Stimulated activated CD8-positive, alpha-beta memory T cell treated with anti-CD3 and anti-CD28 coated beads, Interleukin-7, amount 100 ng/mL, for 4 hours (primary cell): ENCODE results near the gene CHCHD3.

Source experiments
- DNase-seq, 2 donors: peaks; one replicate each; pipeline ENCODE4 v3.0.0-alpha.2; 2020; ENCODE audit warnings: low read depth in 2 of 2

Gene CHCHD3

GRCh38 chr7:132817949-132818348 lies 263.9 kb downstream of the CHCHD3 start:
- no peak for DNase-seq

DNA sequence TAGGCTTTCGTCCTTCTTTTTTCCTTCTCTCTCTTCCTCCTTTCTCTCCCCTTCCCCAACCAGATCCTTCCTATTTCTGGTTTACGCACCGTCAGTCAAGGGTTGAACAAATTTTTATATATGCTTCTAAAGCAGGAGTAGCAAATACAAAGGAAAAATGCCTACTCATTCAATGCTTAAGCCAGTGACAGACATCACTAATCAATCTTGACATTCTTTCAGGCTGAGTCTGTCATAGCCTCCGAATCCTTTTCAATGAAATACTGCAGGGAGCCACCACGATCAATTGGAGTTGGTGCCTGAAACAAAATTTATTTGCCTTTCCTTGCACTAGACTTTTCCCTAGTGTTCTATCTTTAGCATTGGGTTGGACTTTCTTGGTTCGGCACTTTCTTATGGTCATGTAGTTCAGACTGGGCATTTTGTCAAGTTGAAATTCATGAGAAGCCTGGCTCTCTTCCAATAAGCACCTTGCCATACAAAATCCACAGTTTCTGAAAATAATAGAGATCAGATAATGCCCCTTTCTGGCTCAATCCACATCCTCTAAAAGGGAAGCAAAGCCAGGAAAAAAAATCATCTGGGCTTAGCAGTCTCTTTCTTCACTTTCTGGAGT lies 266.1 kb downstream of the CHCHD3 start:
- DNase-seq = no peak

- DNase-seq = no peak
Observed at GRCh38 chr7:132815130-132815529, 266.8 kb downstream of the CHCHD3 start.

- DNase-seq = no peak
Observed at GRCh38 chr7:132810561-132810960, 271.3 kb downstream of the CHCHD3 start.

DNA sequence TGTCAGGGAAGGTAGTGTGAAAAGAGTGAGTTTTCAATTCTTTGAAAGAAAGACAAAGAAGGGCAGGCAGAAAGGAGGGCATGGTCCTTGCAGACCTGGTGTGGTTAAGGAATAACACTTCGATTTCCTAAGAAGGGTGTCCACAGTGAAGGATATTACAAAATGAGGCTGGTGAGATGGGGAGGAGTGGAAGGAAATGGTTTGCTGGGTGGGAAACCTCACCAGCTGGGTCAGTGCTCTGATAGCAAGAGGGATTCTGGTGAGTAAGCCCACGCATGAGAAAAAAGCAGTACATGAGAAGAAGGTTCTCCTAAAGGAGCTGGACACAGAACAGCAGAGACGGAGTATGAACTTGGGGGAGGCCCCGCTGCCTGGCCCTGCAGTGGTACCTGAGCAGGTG lies 275.1 kb downstream of the CHCHD3 start:
- DNase-seq = no peak

DNA sequence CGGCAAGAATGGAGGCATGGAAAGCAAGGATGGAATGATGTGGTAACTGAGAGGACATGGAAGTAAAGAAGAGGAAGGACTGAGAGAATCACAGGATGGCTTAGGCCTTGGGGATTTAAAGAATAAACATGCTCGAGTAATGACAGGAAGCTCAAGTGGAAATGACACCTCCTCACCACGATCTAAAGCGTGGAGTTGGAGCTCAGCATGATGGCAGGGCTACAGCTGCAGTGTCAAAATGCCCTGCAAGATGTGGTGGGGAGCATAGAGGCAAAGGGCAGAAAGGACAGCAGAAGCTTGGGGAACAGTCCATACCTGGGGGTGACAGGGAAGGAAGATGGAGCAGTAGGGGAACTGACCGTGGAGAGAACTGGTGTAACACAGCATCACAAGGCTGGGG lies 276.1 kb downstream of the CHCHD3 start:
- DNase-seq = no peak

DNA sequence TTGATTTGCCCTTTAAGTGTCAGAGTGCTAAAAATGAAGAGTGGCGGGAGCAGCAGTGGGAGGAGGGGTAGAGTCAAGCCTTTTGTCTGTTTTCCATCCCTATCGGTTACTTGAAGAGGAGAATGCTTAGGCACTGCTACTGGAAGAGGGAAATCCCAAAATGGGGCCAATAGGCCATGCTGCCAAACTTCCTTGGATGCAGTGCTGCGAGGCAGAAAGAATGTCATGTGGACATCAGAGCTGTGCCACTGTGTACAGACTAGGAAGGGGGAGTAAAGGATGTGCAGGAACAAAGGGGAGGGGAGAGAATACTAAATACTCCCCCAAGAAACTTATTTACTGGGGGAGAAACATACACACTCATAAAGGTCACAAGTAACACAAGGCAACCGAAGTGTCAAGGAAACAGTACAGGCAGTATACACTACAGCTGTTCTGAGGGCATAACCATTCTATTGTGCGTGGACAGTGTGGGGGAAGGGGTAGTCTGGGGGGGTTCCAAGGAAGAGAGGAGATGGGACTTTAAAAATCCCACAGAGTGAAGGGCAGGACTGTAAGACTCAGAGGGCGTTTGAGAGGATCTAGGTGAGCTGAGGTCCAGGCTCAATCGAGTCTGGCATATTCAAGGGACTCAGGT lies 276.9 kb downstream of the CHCHD3 start:
- DNase-seq = no peak

- DNase-seq = no peak
Observed at GRCh38 chr7:132800522-132800921, 281.4 kb downstream of the CHCHD3 start.

GRCh38 chr7:132799081-132799413 lies 282.8 kb downstream of the CHCHD3 start:
- DNase-seq = no peak

- DNase-seq = no peak
Observed at GRCh38 chr7:132797152-132797551, 284.7 kb downstream of the CHCHD3 start.

- DNase-seq = no peak
Observed at GRCh38 chr7:132793474-132793873, 288.4 kb downstream of the CHCHD3 start.

DNA sequence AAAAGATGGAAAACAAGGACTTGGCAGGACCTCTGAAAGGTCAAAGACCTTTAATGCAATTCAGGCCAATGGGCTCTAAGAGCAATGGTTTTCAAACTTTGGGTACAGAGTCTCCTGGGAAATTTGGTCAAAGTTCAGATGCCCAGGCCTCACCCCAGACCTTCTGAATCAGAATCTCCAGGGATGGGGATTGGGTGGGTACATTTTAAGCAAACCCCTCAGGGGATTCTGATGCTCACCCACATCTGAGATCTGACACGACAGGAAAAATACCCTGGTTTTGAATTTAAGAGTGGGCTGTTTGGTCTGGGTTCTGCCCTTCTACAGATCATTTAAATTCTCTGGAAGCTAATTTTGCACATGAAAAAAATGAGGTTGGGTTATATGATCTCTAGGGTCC lies 290.9 kb downstream of the CHCHD3 start:
- DNase-seq = no peak

GRCh38 chr7:132790104-132790503 lies 291.8 kb downstream of the CHCHD3 start:
- DNase-seq = no peak

DNA sequence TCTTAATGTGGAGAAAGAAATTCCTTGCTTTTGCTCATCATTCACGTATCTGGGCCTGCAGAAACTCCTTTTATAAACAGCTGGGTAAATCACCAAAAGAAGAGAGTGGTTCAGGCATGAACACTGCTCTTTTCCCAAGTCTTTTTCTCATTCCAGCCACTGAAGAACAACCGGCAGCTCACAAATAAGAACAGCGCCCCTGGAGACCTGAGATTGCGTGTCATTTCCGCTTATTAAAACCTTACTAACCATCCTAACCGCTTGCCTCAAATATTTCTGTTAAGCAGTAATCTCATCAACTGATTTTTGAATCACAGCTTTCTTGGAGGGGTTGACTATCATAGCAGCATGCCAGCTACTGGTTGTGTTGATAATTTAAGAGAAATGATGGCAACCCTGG lies 292.6 kb downstream of the CHCHD3 start:
- DNase-seq = no peak

DNA sequence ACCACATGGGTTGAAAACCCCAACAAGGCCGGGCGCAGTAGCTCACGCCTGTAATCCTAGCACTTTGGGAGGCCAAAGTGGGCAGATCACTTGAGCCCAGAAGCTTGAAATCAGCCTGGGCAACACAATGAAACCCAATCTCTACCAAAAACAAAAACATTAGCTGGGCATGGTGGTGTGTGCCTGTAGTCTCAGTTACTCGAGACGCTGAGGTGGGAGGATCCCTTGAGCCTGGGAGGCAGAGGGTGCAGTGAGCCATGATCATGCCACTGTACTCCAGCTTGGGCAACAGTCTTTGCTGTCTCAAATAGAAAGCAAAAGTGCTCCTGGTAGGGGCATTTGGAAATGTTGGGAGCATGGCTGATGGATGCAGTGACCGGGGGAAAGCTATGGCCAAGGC lies 296.0 kb downstream of the CHCHD3 start:
- DNase-seq = no peak

GRCh38 chr7:132784406-132784805 lies 297.5 kb downstream of the CHCHD3 start:
- no peak for DNase-seq

DNA sequence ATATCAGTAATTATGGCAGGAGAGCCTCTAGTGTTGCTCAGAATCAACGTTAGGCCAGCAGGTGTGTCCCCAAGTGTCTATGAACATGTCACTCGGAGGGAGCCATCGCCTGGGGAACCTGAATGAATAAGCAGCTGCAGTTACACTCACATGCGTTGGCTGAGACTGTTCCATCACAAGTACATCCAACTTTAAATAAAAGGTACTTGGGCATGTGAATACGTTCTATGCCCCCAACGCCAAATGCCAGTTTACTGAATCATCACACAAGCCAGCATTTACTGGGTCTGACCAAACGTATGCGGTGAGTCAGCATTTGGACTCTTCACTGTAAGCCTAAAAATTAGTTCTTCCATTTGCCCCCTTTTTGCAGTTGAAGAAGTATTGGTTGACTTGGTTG lies 298.1 kb downstream of the CHCHD3 start:
- DNase-seq = no peak

DNA sequence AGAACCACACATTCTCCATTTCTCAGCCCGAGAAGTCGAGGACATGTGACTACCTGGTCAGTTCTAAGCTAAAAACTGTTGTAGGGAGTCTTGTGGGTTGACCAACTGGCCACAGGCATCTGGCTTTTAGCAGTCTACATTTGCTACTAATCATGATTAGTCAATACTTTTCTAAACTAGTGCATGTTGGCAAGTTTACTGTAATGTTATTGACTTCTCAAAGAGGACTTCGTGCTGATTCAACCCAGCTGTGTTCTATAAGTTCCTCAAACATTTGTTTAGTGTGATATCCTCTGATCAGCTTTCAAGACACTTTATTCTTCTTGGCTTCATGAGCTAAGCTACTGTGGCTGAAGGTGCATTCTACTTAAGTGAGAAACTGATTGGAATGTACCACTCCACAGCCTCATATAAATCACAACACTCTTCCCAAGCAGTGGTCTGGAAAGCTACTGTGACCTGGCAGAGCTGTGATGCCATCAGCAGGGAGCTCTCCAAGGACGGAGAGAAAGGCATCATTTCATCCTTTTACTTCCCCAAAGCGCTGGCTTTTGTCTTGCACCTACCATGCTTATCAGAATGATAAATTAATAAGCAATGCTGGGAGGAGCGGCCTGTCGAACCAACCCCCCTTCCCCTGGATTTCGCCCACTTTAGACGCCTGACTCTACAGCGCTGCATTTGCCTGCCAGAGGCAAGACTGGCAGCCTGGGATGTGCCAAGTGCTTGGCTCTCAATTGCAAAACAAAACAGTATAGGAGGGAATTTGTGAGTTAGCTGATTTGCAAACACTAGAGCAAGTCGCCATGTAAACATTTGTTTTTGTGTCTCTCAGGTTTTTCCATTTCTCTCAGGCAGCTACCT lies 298.9 kb downstream of the CHCHD3 start:
- no peak for DNase-seq

DNA sequence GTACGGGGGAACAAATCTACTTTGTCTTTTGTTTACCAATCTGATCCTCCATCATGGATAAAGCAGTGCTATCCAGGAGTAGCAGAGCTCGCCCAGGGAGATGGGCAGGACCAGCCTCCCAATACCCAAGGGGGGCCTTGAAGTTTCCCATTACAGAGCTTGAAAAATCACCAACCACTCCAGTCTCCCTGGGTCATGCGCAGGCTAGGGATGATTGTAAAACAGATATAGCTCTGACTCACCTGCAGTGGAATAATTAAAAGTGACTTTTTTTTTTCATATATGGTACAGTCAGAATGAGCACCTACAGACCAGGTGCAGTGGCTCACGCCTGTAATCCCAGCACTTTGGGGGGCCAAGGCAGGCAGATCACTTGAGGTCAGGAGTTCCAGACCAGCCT lies 301.1 kb downstream of the CHCHD3 start:
- DNase-seq = no peak

GRCh38 chr7:132779164-132779563 lies 302.7 kb downstream of the CHCHD3 start:
- DNase-seq = no peak

DNA sequence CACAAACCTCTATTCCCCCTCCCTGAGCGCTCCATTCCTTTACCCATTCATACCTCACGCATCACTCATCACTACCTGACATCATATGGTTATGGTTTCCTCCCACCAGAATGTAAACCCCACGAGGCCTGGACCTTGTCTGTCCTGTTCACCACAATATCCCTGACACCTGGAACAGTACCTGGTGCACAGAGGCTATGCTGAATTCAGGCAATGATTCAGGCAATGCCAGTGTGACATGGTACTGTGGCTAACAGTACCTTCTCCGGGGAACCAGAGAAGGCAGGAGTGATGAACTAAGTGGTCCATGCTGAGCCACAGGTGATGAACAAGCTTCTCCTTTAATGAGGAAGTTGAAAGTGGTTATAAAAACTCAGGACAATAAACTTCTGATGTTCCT lies 303.1 kb downstream of the CHCHD3 start:
- DNase-seq = no peak

- no peak for DNase-seq
Observed at GRCh38 chr7:132777956-132778355, 303.9 kb downstream of the CHCHD3 start.

DNA sequence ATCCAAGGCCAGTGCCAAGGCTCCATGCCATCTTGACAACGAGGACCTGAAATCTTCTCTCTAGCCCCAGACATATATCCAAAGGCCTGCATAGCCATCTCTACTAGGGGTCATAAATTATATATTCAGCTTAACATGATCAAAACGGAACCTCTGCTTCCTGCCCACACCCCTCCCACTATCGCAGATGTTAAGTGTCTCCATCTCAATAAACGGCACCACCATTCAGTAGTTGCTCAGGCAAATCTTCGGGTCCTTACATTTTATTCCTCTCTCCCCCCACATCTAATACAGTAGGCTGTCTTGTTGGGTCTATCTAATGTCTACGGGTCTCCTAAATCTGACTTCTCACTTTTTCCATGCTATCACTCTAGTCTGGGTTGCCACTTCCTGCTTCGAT lies 304.5 kb downstream of the CHCHD3 start:
- no peak for DNase-seq
